ENCODE measurements around the gene XCL2. TPM values are rescaled to one million over a fixed set of nuclear protein-coding genes. Genes with fewer than 3 reads are reported as not detected.
A peak's percentile ranks its signal among the peaks of the same experiment; 100 is the strongest.
"Not testable (repeated sequence)": the region's sequence is repeated elsewhere in the genome, so short reads cannot be mapped to it uniquely, and the experiment has no call there.

Gene XCL2, protein sequence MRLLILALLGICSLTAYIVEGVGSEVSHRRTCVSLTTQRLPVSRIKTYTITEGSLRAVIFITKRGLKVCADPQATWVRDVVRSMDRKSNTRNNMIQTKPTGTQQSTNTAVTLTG
- not detected in 2 replicates for total RNA-seq (2014; rRNA removed; shearing (Covaris generic); ENCODE audit: low replicate concordance)

DNA sequence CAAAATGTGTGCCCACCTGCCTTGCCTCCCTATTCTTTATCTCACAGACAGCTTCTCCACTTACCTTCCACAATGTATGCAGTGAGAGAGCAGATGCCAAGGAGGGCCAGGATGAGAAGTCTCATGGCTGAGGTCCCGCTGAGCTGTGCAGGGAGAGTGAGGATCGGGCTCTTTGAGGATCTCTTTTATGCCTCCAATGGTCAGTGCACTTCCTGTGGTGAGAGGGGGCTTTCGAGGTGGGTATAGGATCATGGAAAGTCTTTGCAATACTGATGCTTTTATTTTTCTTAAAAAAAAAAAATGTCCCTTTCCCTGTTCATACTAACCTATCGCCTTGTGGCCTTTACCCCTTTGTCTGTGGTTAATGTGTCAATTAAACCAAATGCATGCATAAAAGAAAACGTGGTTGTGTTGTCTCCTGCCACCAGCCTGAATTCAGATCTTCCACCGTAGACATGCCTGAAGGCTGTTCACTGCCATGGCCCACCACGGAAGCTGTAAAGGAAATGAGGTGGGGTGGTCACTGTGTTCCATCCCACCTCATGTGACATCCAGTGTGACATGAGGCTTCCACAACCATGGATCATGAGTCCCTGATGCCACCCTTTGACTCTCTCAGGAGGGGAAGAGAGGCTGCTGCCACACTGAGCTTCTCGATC lies at the start of gene XCL2:
Gene XCL2 (minus strand): TSS at position 158 of the 659 bp plus-strand sequence. CDS start 33 bp downstream, at position 125.
- in situ Hi-C loops (cut with HindIII; ENCODE audit: low pct_unique_long_range_greater_than_20kb, low sequenced_read_pairs); DNase-seq (ENCODE audit: low read depth): not testable (repeated sequence)

DNA sequence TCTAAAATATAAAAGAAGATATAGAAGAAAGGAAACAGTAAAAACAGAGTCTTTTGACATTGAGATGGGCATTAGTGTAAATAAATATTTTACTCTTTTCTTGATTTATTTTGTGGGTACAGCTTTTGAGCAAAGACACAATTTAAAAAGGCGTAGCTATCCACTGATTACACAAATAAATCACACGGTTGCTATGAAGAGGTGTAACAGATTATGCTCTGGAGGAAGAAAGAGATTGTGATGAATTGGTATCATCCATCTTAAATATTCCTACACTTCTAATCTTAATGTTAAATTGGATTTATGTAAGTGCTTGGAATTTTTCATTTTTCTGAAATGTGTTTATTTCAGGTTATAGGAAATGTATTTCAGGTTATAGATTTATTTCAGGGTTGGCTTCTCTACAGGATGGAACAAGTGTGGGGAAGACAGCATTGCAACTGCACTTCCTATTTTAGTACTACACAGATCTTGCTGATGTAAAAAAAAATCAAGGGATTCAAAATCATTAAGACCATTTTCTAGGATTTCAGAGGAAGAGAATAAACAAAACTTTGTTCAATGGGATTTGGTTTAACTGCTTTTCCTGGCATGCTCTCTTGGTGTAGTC lies 47.9 kb upstream of the XCL2 start:
- in situ Hi-C loops (cut with HindIII; ENCODE audit: low pct_unique_long_range_greater_than_20kb, low sequenced_read_pairs), result no loop called here
- no peak for DNase-seq (ENCODE audit: low read depth)

DNA sequence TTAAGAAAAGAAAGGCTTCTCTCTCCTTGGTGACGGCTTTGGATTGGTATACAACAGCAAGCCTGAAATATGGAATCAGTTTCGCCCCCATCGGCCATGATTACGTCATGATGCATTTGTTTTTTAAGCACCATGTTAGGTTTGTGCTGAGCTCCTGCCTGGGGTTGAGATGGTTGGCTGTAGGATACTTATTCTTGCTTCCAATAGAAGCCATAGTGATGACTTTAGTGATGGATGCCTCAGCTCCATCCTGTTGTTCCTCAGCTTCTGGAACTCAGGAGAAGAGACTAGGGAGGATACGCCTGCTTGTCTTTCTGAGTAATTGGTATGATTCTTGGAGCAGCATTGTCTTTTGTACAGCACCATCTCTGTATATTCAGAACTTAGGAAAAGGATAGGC lies 47.3 kb upstream of the XCL2 start:
- in situ Hi-C loops (cut with HindIII; ENCODE audit: low pct_unique_long_range_greater_than_20kb, low sequenced_read_pairs), result no loop called here

DNA sequence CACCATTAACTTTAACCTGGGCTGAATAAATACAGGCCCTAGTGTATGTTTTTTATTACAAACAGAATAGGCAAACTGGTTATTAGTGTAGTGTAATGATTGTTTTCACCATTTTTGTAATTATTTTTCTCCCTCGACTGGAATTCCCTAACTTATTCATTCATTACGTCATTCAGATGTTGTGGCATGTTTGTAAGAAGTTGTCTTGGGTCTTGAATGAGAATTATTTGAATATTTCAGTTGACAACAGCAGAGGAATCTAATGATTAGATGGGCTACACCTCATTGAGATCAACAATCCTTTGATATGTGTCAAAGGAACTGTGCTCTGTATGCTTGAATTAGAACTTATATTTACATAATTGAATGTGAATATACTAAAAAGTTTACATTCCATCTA lies 45.4 kb upstream of the XCL2 start:
- DNase-seq (ENCODE audit: low read depth), result no peak
- in situ Hi-C loops (cut with HindIII; ENCODE audit: low pct_unique_long_range_greater_than_20kb, low sequenced_read_pairs), result no loop called here

More for the DNA sequence above, 47.3 kb upstream of the XCL2 start:
- DNase-seq (ENCODE audit: low read depth), result no peak

DNA sequence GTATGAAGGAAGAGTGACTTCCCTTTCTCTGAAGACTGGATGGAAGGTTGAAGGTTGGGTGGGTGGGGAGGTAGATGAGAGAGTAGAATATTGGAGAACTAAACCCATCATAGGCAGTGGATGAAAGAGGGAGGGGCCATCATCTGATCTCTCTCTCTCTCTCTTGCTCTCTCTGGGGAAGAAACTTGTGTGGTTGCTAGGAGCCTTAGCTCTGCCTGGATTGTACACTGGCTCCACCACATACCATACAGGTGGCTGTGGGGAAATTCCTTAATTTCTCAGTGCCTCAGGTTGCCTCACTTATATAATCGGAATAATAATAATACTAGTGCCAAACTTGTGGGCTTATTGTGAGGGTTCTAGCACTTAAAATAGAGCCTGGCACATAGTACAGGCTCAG lies 42.1 kb upstream of the XCL2 start:
- no peak for DNase-seq (ENCODE audit: low read depth)
- in situ Hi-C loops (cut with HindIII; ENCODE audit: low pct_unique_long_range_greater_than_20kb, low sequenced_read_pairs), result no loop called here

DNA sequence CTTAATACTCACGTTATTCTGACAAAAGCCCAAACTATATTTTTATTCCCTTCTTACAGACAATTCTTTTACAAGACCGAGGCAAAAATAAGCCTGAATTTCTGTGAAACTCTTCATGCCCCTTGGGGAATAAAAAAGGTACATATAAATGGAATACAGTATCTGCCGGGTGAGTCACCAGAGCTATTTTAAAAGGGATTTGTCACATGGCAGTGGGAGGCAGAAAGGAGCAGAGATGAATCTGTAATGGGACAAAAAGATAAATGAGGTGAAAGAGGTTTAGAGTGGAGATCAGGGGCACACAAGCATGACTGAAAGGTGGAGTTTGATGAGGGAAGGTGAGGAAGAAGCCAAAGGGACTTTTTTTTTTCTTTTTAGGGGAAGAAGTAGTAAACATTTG lies 41.4 kb upstream of the XCL2 start:
- in situ Hi-C loops (cut with HindIII; ENCODE audit: low pct_unique_long_range_greater_than_20kb, low sequenced_read_pairs), result no loop called here
- peak; percentile 63 for DNase-seq (ENCODE audit: low read depth)

DNA sequence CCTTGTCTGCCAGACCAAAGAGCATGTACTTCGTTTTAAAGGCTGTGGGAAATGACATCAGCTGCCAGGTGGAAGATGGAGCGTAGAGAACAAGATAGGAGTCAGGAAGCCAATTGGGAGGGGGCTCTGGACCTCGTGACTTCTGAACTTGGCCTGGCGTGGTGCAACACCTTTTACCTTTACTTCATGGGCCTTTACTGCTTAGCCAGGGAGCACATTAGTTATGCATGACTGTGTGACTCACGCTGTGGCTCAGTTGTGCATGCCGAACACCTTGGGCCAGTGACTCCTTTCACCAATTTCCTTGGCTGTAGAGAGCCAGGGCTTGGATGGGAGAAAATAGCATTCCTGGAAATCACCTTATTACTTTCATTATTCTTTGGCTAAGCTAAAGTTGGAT lies 39.8 kb upstream of the XCL2 start:
- peak; percentile 92 for DNase-seq (ENCODE audit: low read depth)

DNA sequence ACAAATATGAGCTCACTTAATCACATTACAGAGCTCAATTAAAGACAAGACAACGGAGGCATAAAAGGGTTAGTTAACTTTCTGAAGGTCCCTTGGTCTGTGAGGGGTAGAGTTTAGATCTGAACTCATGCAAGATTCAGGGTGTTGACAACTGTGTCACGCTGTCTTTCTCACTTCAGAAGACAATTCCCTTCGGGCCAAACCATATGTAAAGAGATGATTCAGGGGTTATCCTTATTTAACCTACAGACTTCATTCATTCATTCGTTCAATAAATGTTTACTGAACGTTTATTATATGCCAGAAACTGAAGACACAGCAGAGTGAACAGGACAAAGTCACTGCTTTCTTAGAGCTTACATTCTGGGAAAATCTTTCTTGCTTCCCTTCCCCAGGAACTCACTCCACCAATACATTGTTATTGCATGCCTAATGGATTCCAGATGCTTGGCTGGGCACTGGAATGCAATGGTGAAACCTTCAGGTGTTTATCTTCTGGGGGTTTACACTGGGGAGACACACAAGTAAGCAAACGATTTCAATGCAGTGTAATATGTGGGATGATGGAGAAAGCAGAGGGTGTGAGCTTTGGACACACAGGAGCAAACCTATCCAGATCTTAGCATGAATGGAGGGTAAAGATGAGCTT lies 39.0 kb upstream of the XCL2 start:
- in situ Hi-C loops (cut with HindIII; ENCODE audit: low pct_unique_long_range_greater_than_20kb, low sequenced_read_pairs), result no loop called here
- peak; percentile 89 for DNase-seq (ENCODE audit: low read depth)

More for the DNA sequence above, 39.8 kb upstream of the XCL2 start:
- in situ Hi-C loops (cut with HindIII; ENCODE audit: low pct_unique_long_range_greater_than_20kb, low sequenced_read_pairs), result no loop called here

DNA sequence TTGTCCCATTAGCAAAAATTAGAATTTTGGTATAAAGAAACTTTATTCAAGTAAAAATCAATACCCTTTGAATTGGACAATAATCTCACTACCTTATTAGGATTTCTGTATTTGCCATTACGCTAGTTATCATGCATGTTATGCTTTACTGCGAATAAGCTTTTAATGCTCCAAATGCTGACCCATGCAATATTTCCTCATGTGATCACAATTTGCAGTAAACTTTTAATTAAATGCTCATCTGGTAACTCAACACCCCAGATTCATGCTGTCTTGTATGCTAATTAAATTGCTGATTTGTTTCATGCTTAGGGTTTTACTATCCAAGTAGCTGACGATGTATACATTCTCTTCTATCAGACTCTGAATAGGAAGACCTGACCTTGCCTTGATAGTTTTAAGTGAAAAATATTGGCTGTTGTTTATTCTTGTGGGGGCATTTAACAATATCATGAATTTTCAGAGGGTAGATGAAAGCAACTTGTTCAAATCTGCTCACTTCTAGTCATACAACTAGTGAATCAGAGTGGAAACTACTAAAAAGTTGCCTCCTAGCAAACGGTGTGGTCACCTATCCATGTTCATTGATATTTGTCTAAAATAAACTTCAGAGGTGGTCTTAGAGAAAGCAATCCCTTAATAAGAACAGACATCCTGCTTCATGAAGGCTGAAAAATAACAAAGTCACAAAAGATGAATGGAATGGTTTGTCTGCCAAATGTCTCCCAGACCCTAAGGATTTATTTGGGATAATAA lies 38.2 kb upstream of the XCL2 start:
- in situ Hi-C loops (cut with HindIII; ENCODE audit: low pct_unique_long_range_greater_than_20kb, low sequenced_read_pairs), result no loop called here
- no peak for DNase-seq (ENCODE audit: low read depth)

DNA sequence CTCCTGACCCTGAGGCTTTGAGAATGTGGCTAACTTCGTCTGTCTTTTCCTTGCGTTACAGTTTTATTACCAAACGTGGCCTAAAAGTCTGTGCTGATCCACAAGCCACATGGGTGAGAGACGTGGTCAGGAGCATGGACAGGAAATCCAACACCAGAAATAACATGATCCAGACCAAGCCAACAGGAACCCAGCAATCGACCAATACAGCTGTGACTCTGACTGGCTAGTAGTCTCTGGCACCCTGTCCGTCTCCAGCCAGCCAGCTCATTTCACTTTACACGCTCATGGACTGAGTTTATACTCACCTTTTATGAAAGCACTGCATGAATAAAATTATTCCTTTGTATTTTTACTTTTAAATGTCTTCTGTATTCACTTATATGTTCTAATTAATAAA lies 37.2 kb upstream of the XCL2 start:
- DNase-seq (ENCODE audit: low read depth); in situ Hi-C loops (cut with HindIII; ENCODE audit: low pct_unique_long_range_greater_than_20kb, low sequenced_read_pairs): not testable (repeated sequence)

DNA sequence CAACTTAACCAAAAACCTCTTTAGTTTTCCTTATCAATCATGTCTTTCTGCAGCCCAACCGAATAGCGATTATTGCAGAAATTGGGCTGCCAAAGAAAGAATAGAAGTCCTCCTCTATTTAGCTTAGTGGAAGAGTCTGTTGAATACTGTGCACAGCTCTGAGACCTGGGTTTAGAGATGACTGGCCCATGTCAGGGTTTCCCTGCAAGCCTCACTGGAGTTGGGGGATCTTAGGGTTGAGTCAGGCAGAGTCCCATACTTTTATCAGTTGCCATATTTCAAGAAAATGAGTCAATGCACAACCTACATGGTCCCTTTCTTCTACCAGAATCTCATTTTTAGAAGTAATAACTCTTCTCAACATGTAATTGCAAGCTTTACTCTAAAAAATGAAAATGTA lies 36.5 kb upstream of the XCL2 start:
- in situ Hi-C loops (cut with HindIII; ENCODE audit: low pct_unique_long_range_greater_than_20kb, low sequenced_read_pairs); DNase-seq (ENCODE audit: low read depth): not testable (repeated sequence)

DNA sequence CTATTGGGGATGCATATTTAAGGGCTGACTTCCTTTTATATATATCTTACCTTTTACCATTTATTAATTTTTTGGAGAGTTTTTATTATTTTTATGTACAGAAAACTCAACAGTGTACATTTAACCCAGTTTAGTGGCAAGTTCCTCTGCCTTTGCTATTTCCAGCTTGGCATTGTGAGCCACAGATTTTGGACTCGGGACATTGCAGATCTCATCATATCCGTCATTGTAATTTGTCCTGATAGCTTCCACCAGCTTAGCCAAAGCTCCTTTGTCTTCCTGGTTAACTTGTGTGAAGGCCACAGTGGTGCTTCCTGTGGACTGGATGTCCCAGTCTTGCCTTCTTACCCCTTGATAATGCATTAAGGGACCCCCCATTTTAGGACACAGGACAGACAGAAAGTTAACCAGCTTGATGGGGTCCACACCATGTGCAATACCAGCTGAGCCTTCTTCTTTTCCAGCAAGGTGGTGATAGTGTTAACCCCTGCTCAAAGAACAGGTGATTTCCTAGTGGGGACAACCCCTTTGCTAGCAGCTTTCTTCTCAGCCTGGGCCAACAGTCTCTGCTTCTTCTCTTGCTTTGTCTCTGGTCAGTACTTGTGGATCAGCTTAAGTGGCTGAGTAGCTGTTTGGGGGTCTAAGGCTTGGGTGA lies 34.9 kb upstream of the XCL2 start:
- in situ Hi-C loops (cut with HindIII; ENCODE audit: low pct_unique_long_range_greater_than_20kb, low sequenced_read_pairs); DNase-seq (ENCODE audit: low read depth): not testable (repeated sequence)

DNA sequence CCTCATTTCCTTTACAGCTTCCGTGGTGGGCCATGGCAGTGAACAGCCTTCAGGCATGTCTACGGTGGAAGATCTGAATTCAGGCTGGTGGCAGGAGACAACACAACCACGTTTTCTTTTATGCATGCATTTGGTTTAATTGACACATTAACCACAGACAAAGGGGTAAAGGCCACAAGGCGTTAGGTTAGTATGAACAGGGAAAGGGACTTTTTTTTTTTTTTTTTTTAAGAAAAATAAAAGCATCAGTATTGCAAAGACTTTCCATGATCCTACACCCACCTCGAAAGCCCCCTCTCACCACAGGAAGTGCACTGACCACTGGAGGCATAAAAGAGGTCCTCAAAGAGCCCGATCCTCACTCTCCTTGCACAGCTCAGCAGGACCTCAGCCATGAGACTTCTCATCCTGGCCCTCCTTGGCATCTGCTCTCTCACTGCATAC lies 32.5 kb upstream of the XCL2 start, which contains the start of gene XCL1:
Gene XCL1 (plus strand): TSS at position 361 of the 444 bp plus-strand sequence. CDS start 33 bp downstream, at position 394.
- DNase-seq (ENCODE audit: low read depth); in situ Hi-C loops (cut with HindIII; ENCODE audit: low pct_unique_long_range_greater_than_20kb, low sequenced_read_pairs): not testable (repeated sequence)

DNA sequence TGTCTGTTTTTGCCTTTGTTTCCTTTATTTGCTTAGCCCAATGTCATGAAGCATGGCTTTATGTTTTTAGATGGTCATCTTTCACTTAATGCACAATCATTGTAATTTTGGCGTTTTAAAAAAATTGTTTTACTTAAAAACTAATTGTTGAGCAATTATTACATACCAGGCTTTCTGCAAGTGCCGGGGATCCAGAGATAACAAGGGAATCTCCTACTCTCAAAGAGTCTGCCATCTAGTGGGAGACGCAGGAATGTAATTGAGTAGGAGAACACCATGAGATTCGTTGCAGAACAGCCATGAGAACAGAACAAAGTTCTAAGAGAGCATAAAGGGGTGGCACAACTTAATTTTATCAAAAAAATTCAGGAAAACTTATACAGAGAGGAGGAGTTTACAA lies 30.4 kb upstream of the XCL2 start:
- DNase-seq (ENCODE audit: low read depth); in situ Hi-C loops (cut with HindIII; ENCODE audit: low pct_unique_long_range_greater_than_20kb, low sequenced_read_pairs): not testable (repeated sequence)

DNA sequence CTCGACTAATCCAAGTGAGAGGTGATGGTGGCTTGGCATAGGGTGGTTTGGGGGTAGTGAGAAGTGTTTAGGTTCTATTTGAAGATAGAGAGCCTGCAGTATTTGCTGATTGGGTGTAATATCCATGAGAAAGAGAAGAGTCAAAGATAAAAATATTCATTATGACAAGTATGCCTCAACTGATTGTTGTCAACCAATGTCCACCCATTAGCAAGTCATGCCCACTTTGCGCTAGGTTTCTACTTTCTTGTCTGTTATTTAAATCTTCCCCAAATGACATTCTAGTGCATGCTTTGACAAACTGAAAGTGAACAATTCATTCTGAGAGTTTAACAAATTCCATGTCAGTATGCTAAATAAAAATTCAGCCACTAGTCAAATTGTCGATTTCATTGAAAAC lies 28.8 kb upstream of the XCL2 start:
- in situ Hi-C loops (cut with HindIII; ENCODE audit: low pct_unique_long_range_greater_than_20kb, low sequenced_read_pairs), result no loop called here
- no peak for DNase-seq (ENCODE audit: low read depth)

DNA sequence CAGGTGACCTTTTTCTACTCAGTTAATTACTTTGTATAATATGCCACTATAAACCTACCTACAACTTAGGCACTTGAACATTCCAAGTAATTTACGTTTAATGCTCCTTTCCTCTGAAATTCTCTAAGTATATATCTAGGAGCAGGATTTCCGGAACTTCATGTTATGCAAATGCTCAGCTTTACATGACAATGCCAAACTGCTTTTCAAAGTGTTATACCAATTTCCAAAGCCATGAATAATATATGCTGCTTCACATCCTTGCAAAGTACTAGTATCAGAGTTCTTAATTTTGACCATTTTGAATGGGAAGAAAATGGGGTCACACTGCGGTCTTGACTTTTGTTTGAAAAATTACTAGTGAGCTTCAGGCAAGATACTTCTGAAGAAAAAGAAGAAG lies 26.9 kb upstream of the XCL2 start:
- in situ Hi-C loops (cut with HindIII; ENCODE audit: low pct_unique_long_range_greater_than_20kb, low sequenced_read_pairs), result no loop called here
- no peak for DNase-seq (ENCODE audit: low read depth)

DNA sequence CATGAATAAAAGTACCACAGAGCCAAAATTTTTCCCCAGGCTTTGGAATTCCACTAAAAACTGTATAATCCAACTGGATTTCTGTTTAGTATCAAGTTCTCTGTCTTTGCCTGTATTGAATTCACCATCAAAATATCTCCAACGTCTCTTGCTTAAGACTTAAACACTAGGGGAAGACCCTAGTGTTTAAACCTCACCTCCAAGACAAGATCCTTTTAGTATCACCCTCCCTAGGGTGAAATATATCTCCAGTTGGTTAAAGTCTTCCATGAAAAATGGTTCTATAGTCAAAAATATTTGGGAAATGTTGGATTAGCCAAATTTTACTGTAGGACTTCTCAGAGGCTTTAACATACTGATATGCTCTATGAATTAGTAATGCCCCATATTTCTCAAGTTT lies 24.5 kb upstream of the XCL2 start:
- DNase-seq (ENCODE audit: low read depth), result no peak
- in situ Hi-C loops (cut with HindIII; ENCODE audit: low pct_unique_long_range_greater_than_20kb, low sequenced_read_pairs), result no loop called here

DNA sequence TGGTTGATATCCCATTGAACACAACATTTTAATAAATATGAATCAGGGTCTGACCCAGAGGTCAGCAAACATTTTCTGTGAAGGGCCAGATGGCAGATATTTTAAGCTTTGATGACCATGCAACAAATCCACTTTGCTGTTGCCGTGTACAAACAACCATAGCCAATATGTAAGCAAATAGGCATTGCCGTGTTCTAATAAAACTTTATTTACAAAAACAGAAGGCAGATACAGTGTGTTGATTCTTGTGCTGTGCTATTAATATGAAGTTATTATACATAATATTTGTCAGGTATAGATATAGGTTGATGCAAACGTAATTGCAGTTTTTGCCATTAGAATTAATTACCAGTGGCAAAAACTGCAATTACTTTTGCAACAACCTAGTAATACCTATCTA lies 23.8 kb upstream of the XCL2 start:
- DNase-seq (ENCODE audit: low read depth), result no peak
- in situ Hi-C loops (cut with HindIII; ENCODE audit: low pct_unique_long_range_greater_than_20kb, low sequenced_read_pairs), result no loop called here
